ENCODE data around the gene ACE. TPM values are rescaled to one million over a fixed set of nuclear protein-coding genes. Genes with fewer than 3 reads are reported as not detected.

Gene ACE
- total and polyA plus RNA-seq, 12 donors, result 2.0 to 25.8 (median 12.0) TPM

- Histone ChIP-seq H3K4me3 (no peak overlapping the region), H3K27me3 (peaks cover 0 to 14% (median 0%) of the 10 kb centered on the region in 7 donors), H3K4me1 (no peaks in the 10 kb centered on the region), H3K27ac (no peak overlapping the region), H3K36me3 (no peaks in the 10 kb centered on the region), H3K9me3 (no peaks in the 10 kb centered on the region)
- intact Hi-C loops (cut with DNase I), result no loop called here
- no peak for TF ChIP-seq CTCF (IDR thresholded peaks at IDR 0.05)
- no peak for DNase-seq
- WGBS, 2 donors, result 48 to 77% methylated on average over 1 of the region's 1 CpG
- ATAC-seq, result no peak
These were observed 38.6 kb downstream of the ACE start for GRCh38 chr17:63515426-63515825.

DNA sequence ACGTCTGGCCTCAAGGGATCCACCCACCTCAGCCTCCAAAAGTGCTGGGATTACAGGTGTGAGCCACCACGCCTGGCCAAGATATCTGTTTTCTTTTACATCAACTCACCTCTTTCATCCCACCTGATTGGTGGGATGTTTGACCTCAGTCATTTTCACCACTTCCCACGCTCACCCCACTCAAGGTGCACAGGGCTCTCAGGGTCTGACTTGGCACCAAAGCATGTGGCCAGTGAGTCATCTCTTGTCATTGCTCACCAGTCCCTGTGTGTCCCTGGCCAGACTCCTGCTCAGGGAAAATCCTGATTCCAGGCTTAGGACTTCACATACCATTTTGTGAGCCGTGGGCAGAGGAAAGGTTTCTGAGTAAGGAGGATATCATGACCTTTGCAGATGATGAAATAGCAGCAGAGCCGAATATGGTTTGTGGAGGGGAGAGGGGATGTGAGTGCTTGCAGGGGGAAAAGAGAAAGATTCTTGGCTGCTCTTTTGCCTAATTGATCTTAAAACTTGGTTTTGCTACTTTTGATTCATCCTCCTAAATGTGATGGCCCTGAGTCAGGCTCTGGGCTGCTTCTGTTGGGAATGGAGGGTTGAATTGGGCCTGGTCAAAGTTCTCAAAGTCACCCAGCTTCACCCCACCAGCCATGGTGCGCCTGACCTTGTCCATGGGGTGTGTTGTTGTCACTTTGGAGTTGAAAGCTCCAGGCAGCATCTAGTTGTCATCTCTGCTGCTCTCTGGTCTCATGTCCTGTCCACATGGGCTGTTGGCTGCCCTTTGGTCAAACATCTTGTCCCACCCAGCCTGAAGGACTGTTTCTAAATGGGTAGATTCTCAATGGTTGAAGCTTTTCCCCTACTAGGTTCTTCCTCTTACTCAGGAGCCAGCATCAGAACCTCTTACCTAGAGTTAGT is 40.3 kb downstream of the ACE start:
- Histone ChIP-seq H3K4me1 (no peaks in the 10 kb centered on the region), H3K4me3 (no peak overlapping the region), H3K36me3 (no peaks in the 10 kb centered on the region), H3K9me3 (no peaks in the 10 kb centered on the region), H3K27me3 (peaks cover 0 to 14% (median 0%) of the 10 kb centered on the region in 7 donors), H3K27ac (no peak overlapping the region)
- 70 to 72% methylated on average over 6 of the region's 6 CpGs for WGBS, 2 donors
- DNase-seq (no peak), ATAC-seq (no peak)
- intact Hi-C loops (cut with DNase I), result no loop called here
- TF ChIP-seq CTCF (IDR thresholded peaks at IDR 0.05), result no peak

- 74 to 77% methylated on average over 8 of the region's 8 CpGs for WGBS, 2 donors
- intact Hi-C loops (cut with DNase I), result no loop called here
- ATAC-seq, result no peak
These were observed 41.1 kb downstream of the ACE start for GRCh38 chr17:63517825-63518534.

More at GRCh38 chr17:63517825-63518534, 41.1 kb downstream of the ACE start:
- Histone ChIP-seq H3K4me1 (no peaks in the 10 kb centered on the region), H3K27ac (no peak overlapping the region), H3K4me3 (no peak overlapping the region), H3K9me3 (no peaks in the 10 kb centered on the region), H3K27me3 (peaks cover 0 to 19% (median 0%) of the 10 kb centered on the region in 7 donors), H3K36me3 (no peaks in the 10 kb centered on the region)
- TF ChIP-seq CTCF (IDR thresholded peaks at IDR 0.05), result no peak
- no peak for DNase-seq
